ENCODE measurements around the gene INTU.

- TF ChIP-seq CTCF (conservative IDR thresholded peaks at IDR 0.05; ENCODE audit: low read length), result peak; percentile 69
- no peak for TF ChIP-seq EZH2phosphoT487 (IDR thresholded peaks at IDR 0.05; ENCODE audit: borderline replicate concordance)
Observed at GRCh38 chr4:127604949-127605709, 27.6 kb upstream of the INTU start.
